ENCODE data around the gene PROZ. TPM values are rescaled to one million over a fixed set of nuclear protein-coding genes. Genes with fewer than 3 reads are reported as not detected.

Gene PROZ
- total and polyA plus RNA-seq, 7 experiments from 2014 or later: 0.24 TPM; not detected in 6

- intact Hi-C loops (cut with micrococcal nuclease): loop anchor here in 1 of 2 donors (10.0 kb wide), 1 partner anchor 508 kb away; the partner anchor contains the start of gene ATP11A
- H3K27ac Mint-ChIP-seq: peak overlapping the region in 1 of 9 donors; percentile 57
- no peaks in the 10 kb centered on the region for H3K9me3 Mint-ChIP-seq
- Histone ChIP-seq H3K4me3 (ENCODE audit: low read length) (no peak overlapping the region), H3K27me3 (ENCODE audit: control insufficient read depth in 2 of 2, insufficient read depth in 2 of 2, low read length in 2 of 2) (no peaks in the 10 kb centered on the region), H3K27ac (ENCODE audit: low read depth, low read length) (no peak overlapping the region), H3K9me3 (ENCODE audit: control insufficient read depth in 2 of 3, low read length in 3 of 3) (no peaks in the 10 kb centered on the region), H3K36me3 (ENCODE audit: control insufficient read depth in 2 of 3, insufficient read depth in 3 of 3, low read length in 3 of 3) (peaks cover 0 to 27% (median 8%) of the 10 kb centered on the region in 3 experiments), H3K4me1 (ENCODE audit: control insufficient read depth in 2 of 2, insufficient read depth in 2 of 2, low read length in 2 of 2) (peaks cover 13 to 29% of the 10 kb centered on the region in 2 donors)
- H3K27me3 Mint-ChIP-seq: no peaks in the 10 kb centered on the region
- CTCF ChIA-PET: no interaction called here
- ATAC-seq (no peak), DNase-seq (no peak)
- POLR2A ChIA-PET: interaction anchor here (1.2 kb wide), 1 partner anchor 18 kb away, joined by 4 read pairs; no protein-coding TSS in a partner anchor
- peaks cover 44 to 67% (median 56%) of the 10 kb centered on the region in 7 donors for H3K4me1 Mint-ChIP-seq
- peak overlapping the region in 2 of 10 donors; percentile 16 to 45 for H3K4me3 Mint-ChIP-seq
- H3K36me3 Mint-ChIP-seq: peaks cover 0 to 22% (median 13%) of the 10 kb centered on the region in 5 donors
Observed at GRCh38 chr13:113202912-113203311, 44.5 kb downstream of the PROZ start.

GRCh38 chr13:113203507-113204377, 45.3 kb downstream of the PROZ start:
- no peak overlapping the region for H3K27ac ChIP-seq (ENCODE audit: low read depth, low read length)
- ChIA-PET POLR2A (interaction anchor here (1.2 kb wide), 1 partner anchor 18 kb away, joined by 4 read pairs; no protein-coding TSS in a partner anchor), CTCF (no interaction called here)
- H3K4me1 ChIP-seq (ENCODE audit: control insufficient read depth in 2 of 2, insufficient read depth in 2 of 2, low read length in 2 of 2): peaks cover 13 to 29% of the 10 kb centered on the region in 2 donors
- H3K27me3 ChIP-seq (ENCODE audit: control insufficient read depth in 2 of 2, insufficient read depth in 2 of 2, low read length in 2 of 2): no peaks in the 10 kb centered on the region
- Mint-ChIP-seq H3K9me3 (no peaks in the 10 kb centered on the region), H3K27me3 (no peaks in the 10 kb centered on the region), H3K4me3 (no peak overlapping the region), H3K27ac (peak overlapping the region in 1 of 9 donors; percentile 48), H3K4me1 (peaks cover 44 to 67% (median 56%) of the 10 kb centered on the region in 7 donors), H3K36me3 (peaks cover 0 to 20% (median 9%) of the 10 kb centered on the region in 5 donors)
- no peaks in the 10 kb centered on the region for H3K9me3 ChIP-seq (ENCODE audit: control insufficient read depth in 2 of 3, low read length in 3 of 3)
- peaks cover 0 to 22% (median 4%) of the 10 kb centered on the region in 3 experiments for H3K36me3 ChIP-seq (ENCODE audit: control insufficient read depth in 2 of 3, insufficient read depth in 3 of 3, low read length in 3 of 3)
- DNase-seq (no peak), ATAC-seq (no peak)
- no peak overlapping the region for H3K4me3 ChIP-seq (ENCODE audit: low read length)
- intact Hi-C loops (cut with micrococcal nuclease): loop anchor here in 1 of 2 donors (10.0 kb wide), 1 partner anchor 509 kb away; the partner anchor contains the start of gene ATP11A

GRCh38 chr13:113204378-113204734, 45.9 kb downstream of the PROZ start:
- no peak overlapping the region for H3K27ac ChIP-seq (ENCODE audit: low read depth, low read length)
- peaks cover 13 to 29% of the 10 kb centered on the region in 2 donors for H3K4me1 ChIP-seq (ENCODE audit: control insufficient read depth in 2 of 2, insufficient read depth in 2 of 2, low read length in 2 of 2)
- H3K36me3 ChIP-seq (ENCODE audit: control insufficient read depth in 2 of 3, insufficient read depth in 3 of 3, low read length in 3 of 3): peaks cover 0 to 20% (median 0%) of the 10 kb centered on the region in 3 experiments
- Mint-ChIP-seq H3K27ac (no peak overlapping the region), H3K9me3 (no peaks in the 10 kb centered on the region), H3K27me3 (no peaks in the 10 kb centered on the region), H3K4me3 (peak overlapping the region in 1 of 10 donors; percentile 34), H3K36me3 (peaks cover 0 to 20% (median 9%) of the 10 kb centered on the region in 5 donors), H3K4me1 (peaks cover 44 to 67% (median 56%) of the 10 kb centered on the region in 7 donors)
- H3K9me3 ChIP-seq (ENCODE audit: control insufficient read depth in 2 of 3, low read length in 3 of 3): no peaks in the 10 kb centered on the region
- no peak for ATAC-seq
- CTCF ChIA-PET: no interaction called here
- H3K27me3 ChIP-seq (ENCODE audit: control insufficient read depth in 2 of 2, insufficient read depth in 2 of 2, low read length in 2 of 2): no peaks in the 10 kb centered on the region
- POLR2A ChIA-PET: no interaction called here
- H3K4me3 ChIP-seq (ENCODE audit: low read length): no peak overlapping the region
- intact Hi-C loops (cut with micrococcal nuclease): loop anchor here in 1 of 2 donors (10.0 kb wide), 1 partner anchor 510 kb away; the partner anchor contains the start of gene ATP11A
- DNase-seq: no peak

GRCh38 chr13:113205428-113205931, 47.0 kb downstream of the PROZ start:
- intact Hi-C loops (cut with micrococcal nuclease): loop anchor here in 1 of 2 donors (10.0 kb wide), 1 partner anchor 511 kb away; the partner anchor contains the start of gene ATP11A
- Mint-ChIP-seq H3K9me3 (no peaks in the 10 kb centered on the region), H3K27ac (peak overlapping the region in 7 of 9 donors; percentile 5 to 70 (median 35)), H3K4me3 (peak overlapping the region in 8 of 10 donors; percentile 31 to 90 (median 46)), H3K27me3 (no peaks in the 10 kb centered on the region), H3K4me1 (peaks cover 44 to 71% (median 62%) of the 10 kb centered on the region in 7 donors), H3K36me3 (peaks cover 0 to 19% (median 5%) of the 10 kb centered on the region in 5 donors)
- H3K27ac ChIP-seq (ENCODE audit: low read depth, low read length): no peak overlapping the region
- ChIA-PET CTCF (no interaction called here), POLR2A (no interaction called here)
- H3K4me1 ChIP-seq (ENCODE audit: control insufficient read depth in 2 of 2, insufficient read depth in 2 of 2, low read length in 2 of 2): peaks cover 13 to 33% of the 10 kb centered on the region in 2 donors
- H3K4me3 ChIP-seq (ENCODE audit: low read length): no peak overlapping the region
- no peaks in the 10 kb centered on the region for H3K9me3 ChIP-seq (ENCODE audit: control insufficient read depth in 2 of 3, low read length in 3 of 3)
- ATAC-seq (no peak), DNase-seq (no peak)
- peaks cover 0 to 9% (median 0%) of the 10 kb centered on the region in 3 experiments for H3K36me3 ChIP-seq (ENCODE audit: control insufficient read depth in 2 of 3, insufficient read depth in 3 of 3, low read length in 3 of 3)
- no peaks in the 10 kb centered on the region for H3K27me3 ChIP-seq (ENCODE audit: control insufficient read depth in 2 of 2, insufficient read depth in 2 of 2, low read length in 2 of 2)

GRCh38 chr13:113207460-113207859, 49.0 kb downstream of the PROZ start:
- CTCF ChIA-PET: interaction anchor here (0.5 to 0.9 kb wide), 2 partner anchors 13 to 179 kb away, joined by 3 read pairs; no protein-coding TSS in a partner anchor
- POLR2A ChIA-PET: interaction anchor here (0.5 to 3.4 kb wide), 6 partner anchors 21 to 156 kb away, joined by 3 to 23 read pairs (median 4); partner anchors contain the start of gene LAMP1
- H3K27ac Mint-ChIP-seq: peak overlapping the region; percentile 83 to 95 (median 92)
- H3K4me3 Mint-ChIP-seq: peak overlapping the region; percentile 87 to 94 (median 90)
- Histone ChIP-seq H3K9me3 (ENCODE audit: control insufficient read depth in 2 of 3, low read length in 3 of 3) (no peaks in the 10 kb centered on the region), H3K36me3 (ENCODE audit: control insufficient read depth in 2 of 3, insufficient read depth in 3 of 3, low read length in 3 of 3) (peaks cover 0 to 9% (median 0%) of the 10 kb centered on the region in 3 experiments), H3K4me3 (ENCODE audit: low read length) (peak overlapping the region; percentile 79), H3K4me1 (ENCODE audit: control insufficient read depth in 2 of 2, insufficient read depth in 2 of 2, low read length in 2 of 2) (peaks cover 20 to 45% of the 10 kb centered on the region in 2 donors), H3K27ac (ENCODE audit: low read depth, low read length) (peak overlapping the region; percentile 88), H3K27me3 (ENCODE audit: control insufficient read depth in 2 of 2, insufficient read depth in 2 of 2, low read length in 2 of 2) (no peaks in the 10 kb centered on the region)
- peaks cover 46 to 78% (median 69%) of the 10 kb centered on the region in 7 donors for H3K4me1 Mint-ChIP-seq
- ATAC-seq (no peak), DNase-seq (no peak)
- H3K9me3 Mint-ChIP-seq: peaks cover 0 to 5% (median 0%) of the 10 kb centered on the region in 11 donors
- no peaks in the 10 kb centered on the region for H3K27me3 Mint-ChIP-seq
- H3K36me3 Mint-ChIP-seq: peaks cover 4 to 32% (median 7%) of the 10 kb centered on the region in 5 donors
- intact Hi-C loops (cut with micrococcal nuclease): loop anchor here in 1 of 2 donors (10.0 kb wide), 1 partner anchor 513 kb away; the partner anchor contains the start of gene ATP11A

- Mint-ChIP-seq H3K4me1 (peaks cover 43 to 75% (median 64%) of the 10 kb centered on the region in 7 donors), H3K36me3 (peaks cover 4 to 31% (median 7%) of the 10 kb centered on the region in 5 donors), H3K9me3 (peaks cover 0 to 5% (median 0%) of the 10 kb centered on the region in 11 donors), H3K4me3 (peak overlapping the region; percentile 87 to 94 (median 90)), H3K27ac (peak overlapping the region; percentile 83 to 95 (median 92)), H3K27me3 (no peaks in the 10 kb centered on the region)
- Histone ChIP-seq H3K4me1 (ENCODE audit: control insufficient read depth in 2 of 2, insufficient read depth in 2 of 2, low read length in 2 of 2) (peaks cover 20 to 46% of the 10 kb centered on the region in 2 donors), H3K27ac (ENCODE audit: low read depth, low read length) (peak overlapping the region; percentile 88), H3K36me3 (ENCODE audit: control insufficient read depth in 2 of 3, insufficient read depth in 3 of 3, low read length in 3 of 3) (peaks cover 0 to 9% (median 0%) of the 10 kb centered on the region in 3 experiments), H3K9me3 (ENCODE audit: control insufficient read depth in 2 of 3, low read length in 3 of 3) (no peaks in the 10 kb centered on the region), H3K4me3 (ENCODE audit: low read length) (peak overlapping the region; percentile 79), H3K27me3 (ENCODE audit: control insufficient read depth in 2 of 2, insufficient read depth in 2 of 2, low read length in 2 of 2) (no peaks in the 10 kb centered on the region)
- intact Hi-C loops (cut with micrococcal nuclease): loop anchor here (1.0 to 10.0 kb wide), 10 partner anchors 31 to 519 kb away; partner anchors contain the start of genes DCUN1D2 (in 2 of the 2), ATP11A (in 1 of the 2), LAMP1 (in 1 of the 2) and MCF2L (in 1 of the 2)
- peak; percentile 2 for ATAC-seq
- POLR2A ChIA-PET: interaction anchor here (0.5 to 3.4 kb wide), 8 partner anchors 21 to 90 kb away, joined by 3 to 23 read pairs (median 6); partner anchors contain the start of gene LAMP1
- DNase-seq: peak in 2 of 9 donors; percentile 6 to 7
- CTCF ChIA-PET: no interaction called here
Observed at GRCh38 chr13:113207890-113208420, 49.5 kb downstream of the PROZ start.

Data from naive thymus-derived CD4-positive, alpha-beta T cell (primary cell).